A549 treated with Mapracorat at 1 μM for 4 hours (cell line): ENCODE results near the gene UBQLN3. TPM values are rescaled to one million over a fixed set of nuclear protein-coding genes. Genes with fewer than 3 reads are reported as not detected.

Source experiments
- total RNA-seq: library from RNA; stranded (reverse); fragments of 200-300 nt; extraction: Qiagen RNA extraction; gene quantifications from 5 replicates; pipeline ENCODE4 v1.2.3, GENCODE V29; 2022

UBQLN3 gene
- not detected in 5 replicates for total RNA-seq

DNA sequence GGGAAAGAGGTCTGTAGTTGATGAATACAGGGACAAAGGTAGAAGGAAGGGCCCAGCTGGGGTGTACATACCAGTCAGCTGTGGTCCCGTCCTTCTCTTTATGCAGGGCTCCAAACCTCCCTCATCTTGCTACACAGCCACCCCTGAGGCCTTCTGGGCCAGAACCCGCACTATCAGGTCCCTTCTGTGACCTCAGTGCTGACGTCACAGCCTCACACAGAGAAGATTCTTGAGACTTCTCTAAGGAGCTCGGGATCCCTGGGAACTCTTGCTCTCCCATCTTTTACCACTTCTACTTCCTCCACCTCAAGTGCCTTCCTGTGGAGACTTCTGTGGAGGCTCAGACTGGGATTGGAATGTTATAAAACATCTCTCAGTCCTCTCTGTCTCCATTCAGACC is at the start of gene UBQLN3:
Gene UBQLN3 (minus strand): TSS at position 155 of the 400 bp plus-strand sequence. CDS start 399 bp downstream, outside the sequence.

DNA sequence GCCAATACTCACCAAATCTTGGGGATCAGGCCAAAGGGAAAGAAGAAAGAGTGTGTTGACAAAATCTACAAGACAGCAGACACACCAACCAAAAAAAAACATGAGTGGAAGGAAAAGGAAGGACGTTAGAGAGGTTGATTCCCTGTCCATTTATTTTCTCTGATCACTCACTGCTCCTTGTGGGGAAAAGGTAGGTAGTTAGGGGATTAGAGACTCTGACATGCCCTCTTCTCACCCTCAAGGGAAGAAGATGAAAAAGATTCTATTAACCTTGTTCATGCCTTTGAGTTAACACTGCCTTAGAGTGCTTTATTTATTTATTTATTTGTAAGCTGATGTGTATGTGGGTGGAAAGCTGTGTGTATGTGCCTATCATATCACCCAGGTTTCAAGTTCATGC is 38.7 kb upstream of the UBQLN3 start, which contains the start of gene OR52H1:
Gene OR52H1 (minus strand): TSS at position 101 of the 400 bp plus-strand sequence. CDS start 3,035 bp downstream, outside the sequence.

DNA sequence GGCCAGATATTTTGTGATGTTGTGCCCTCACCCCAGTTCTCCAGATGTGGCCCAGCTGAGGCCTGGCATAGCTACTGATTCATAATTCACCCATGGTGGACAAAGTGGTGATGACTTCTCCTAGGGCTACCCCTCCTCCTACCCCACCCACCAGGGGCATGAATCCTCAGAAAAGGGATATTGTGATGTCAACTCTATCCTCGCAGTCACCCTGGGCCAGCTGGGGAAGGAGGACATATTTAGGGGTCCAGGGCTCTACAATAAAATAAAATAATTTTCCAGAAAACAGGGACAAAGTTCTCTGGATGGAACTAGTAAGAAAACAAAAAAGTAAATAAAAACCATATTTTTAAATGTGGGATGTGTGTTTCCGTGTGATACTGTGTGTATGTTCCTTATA is 6.8 kb upstream of the UBQLN3 start, which contains the start of gene UBQLNL:
Gene UBQLNL (minus strand): TSS at position 101 of the 400 bp plus-strand sequence. CDS start 258 bp downstream, outside the sequence.

DNA sequence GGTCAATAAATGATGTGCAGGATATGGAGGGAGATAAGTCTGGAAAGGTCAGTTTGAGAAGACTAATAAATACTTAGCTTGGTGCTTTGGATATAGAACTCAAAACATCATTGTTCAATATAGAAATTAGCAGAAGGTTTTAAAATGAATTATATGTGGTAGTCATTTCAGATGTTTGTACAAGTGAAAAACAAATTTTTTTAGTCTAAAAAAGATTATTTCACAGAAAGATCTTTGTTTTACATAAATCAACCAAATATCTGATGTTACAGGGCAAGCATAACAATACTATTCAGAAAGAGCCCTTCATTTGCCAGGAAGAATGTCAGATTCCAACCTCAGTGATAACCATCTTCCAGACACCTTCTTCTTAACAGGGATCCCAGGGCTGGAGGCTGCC is 21.4 kb downstream of the UBQLN3 start, which contains the start of gene OR52D1:
Gene OR52D1 (plus strand): TSS at position 301 of the 400 bp plus-strand sequence. CDS start 22 bp downstream, at position 323.

Other genes starting within 250 kb of the UBQLN3 start
- 0.20 TPM in 1 of 5 replicates, not detected in the others for gene HBE1, start 240.0 kb downstream of the UBQLN3 start, total RNA-seq
- gene OR51B4, start 208.0 kb downstream of the UBQLN3 start, total RNA-seq: not detected in 5 replicates
- not detected in 5 replicates for gene OR51B2, start 185.7 kb downstream of the UBQLN3 start, total RNA-seq
- 0.13 TPM in 2 of 5 replicates, not detected in the others for gene OR51B5, start 166.4 kb downstream of the UBQLN3 start, total RNA-seq
- not detected in 5 replicates for gene OR51B6, start 158.4 kb downstream of the UBQLN3 start, total RNA-seq
- gene OR51M1, start 126.1 kb downstream of the UBQLN3 start, total RNA-seq: not detected in 5 replicates
- not detected in 5 replicates for gene OR51Q1, start 87.8 kb downstream of the UBQLN3 start, total RNA-seq
- not detected in 5 replicates for gene OR51I1, start 68.4 kb downstream of the UBQLN3 start, total RNA-seq
- not detected in 5 replicates for gene OR51I2, start 60.6 kb downstream of the UBQLN3 start, total RNA-seq
- gene OR52D1, start 21.3 kb downstream of the UBQLN3 start, total RNA-seq: not detected in 5 replicates
- not detected in 5 replicates for gene UBQLNL, start 6.7 kb upstream of the UBQLN3 start, total RNA-seq
- gene OR52H1, start 38.6 kb upstream of the UBQLN3 start, total RNA-seq: not detected in 5 replicates
- not detected in 5 replicates for gene OR52B6, start 70.9 kb upstream of the UBQLN3 start, total RNA-seq
- gene TRIM6, start 86.7 kb upstream of the UBQLN3 start, total RNA-seq: 8.7 to 9.9 TPM (median 9.2 TPM) in 5 replicates
- gene TRIM34, start 115.0 kb upstream of the UBQLN3 start, total RNA-seq: 2.9 to 3.7 TPM (median 3.1 TPM) in 5 replicates
- 8.7 to 10.9 TPM (median 10.5 TPM) in 5 replicates for gene TRIM5, start 175.1 kb upstream of the UBQLN3 start, total RNA-seq
- gene TRIM22, start 179.8 kb upstream of the UBQLN3 start, total RNA-seq: 0.80 to 1.4 TPM (median 0.87 TPM) in 5 replicates
- not detected in 5 replicates for gene OR56B1, start 226.5 kb upstream of the UBQLN3 start, total RNA-seq
- not detected in 5 replicates for gene OR52N4, start 244.3 kb upstream of the UBQLN3 start, total RNA-seq